HEK293T (cell line): ENCODE measurements around the gene DGKQ.

Experiments used
- ARNT ChIP-seq: fragments of 450-650 bp; IDR thresholded peaks from 2 replicates; pipeline ENCODE4 v1.6.1; 2017; ENCODE audit warnings: mild to moderate bottlenecking
- BHLHE40 ChIP-seq: fragments of 450-650 bp; IDR thresholded peaks from 2 replicates; pipeline ENCODE4 v1.6.1; 2016; ENCODE audit warnings: mild to moderate bottlenecking, moderate library complexity, borderline replicate concordance
- CTBP1 ChIP-seq: fragments of 450-650 bp; IDR thresholded peaks from 2 replicates; pipeline ENCODE4 v1.6.1; 2016; ENCODE audit warnings: borderline replicate concordance
- FOXM1 ChIP-seq: fragments of 450-650 bp; IDR thresholded peaks from 2 replicates; pipeline ENCODE4 v1.6.1; 2017; ENCODE audit warnings: mild to moderate bottlenecking, borderline replicate concordance
- L3MBTL2 ChIP-seq: fragments of 450-650 bp; conservative IDR thresholded peaks from 2 replicates; pipeline ENCODE4 v1.6.1; 2016; ENCODE audit warnings: mild to moderate bottlenecking
- NFRKB ChIP-seq: fragments of 450-650 bp; IDR thresholded peaks from 2 replicates; pipeline ENCODE4 v1.6.1; 2016; ENCODE audit warnings: mild to moderate bottlenecking, moderate library complexity
- SP1 ChIP-seq: fragments of 450-650 bp; IDR thresholded peaks from 2 replicates; pipeline ENCODE4 v1.6.1; 2017
- SUZ12 ChIP-seq: fragments of 450-650 bp; IDR thresholded peaks from 2 replicates; pipeline ENCODE4 v1.6.1; 2016; ENCODE audit warnings: mild to moderate bottlenecking
- TARDBP ChIP-seq: fragments of 450-650 bp; IDR thresholded peaks from 2 replicates; pipeline ENCODE4 v1.6.1; 2016

DNA sequence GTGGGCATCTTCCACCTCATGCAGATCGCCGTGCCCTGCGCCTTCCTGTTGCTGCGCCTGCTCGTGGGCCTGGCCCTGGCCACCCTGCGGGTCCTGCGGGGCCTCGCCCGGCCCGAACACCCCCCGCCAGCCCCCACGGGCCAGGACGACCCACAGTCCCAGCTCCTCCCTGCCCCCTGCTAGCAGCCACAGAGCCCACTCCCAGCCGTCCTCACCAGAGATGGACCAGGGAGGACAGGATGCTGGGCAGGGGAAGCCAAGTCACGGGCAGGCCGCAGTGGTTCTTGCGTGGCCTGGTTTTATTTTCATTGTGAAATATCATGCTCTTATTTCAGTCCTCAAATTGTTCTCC is 15.1 kb downstream of the DGKQ start:
- TF ChIP-seq SUZ12 (no peak), CTBP1 (no peak), FOXM1 (no peak), SP1 (no peak), BHLHE40 (no peak), L3MBTL2 (no peak), ARNT (no peak), NFRKB (no peak), TARDBP (no peak)
